Activated gamma-delta T cell (primary cell): ENCODE results near the gene COQ10A.

Experiments
- DNase-seq: peaks from one replicate; lab custom pipeline; 2025; lab: John Stamatoyannopoulos, UW
- total RNA-seq, 2 donors: gene quantifications; one replicate each; lab custom pipeline; 2026; lab: John Stamatoyannopoulos, UW

COQ10A gene
- 28.8 to 41.8 reads per million in 2 donors for total RNA-seq

GRCh38 chr12:56266693-56267442 is at the start of gene COQ10A:
Gene COQ10A, plus strand, starts transcription at chr12:56266942. Its CDS starts 177 bp downstream, at chr12:56267119.
- peak; percentile 78 for DNase-seq

DNA sequence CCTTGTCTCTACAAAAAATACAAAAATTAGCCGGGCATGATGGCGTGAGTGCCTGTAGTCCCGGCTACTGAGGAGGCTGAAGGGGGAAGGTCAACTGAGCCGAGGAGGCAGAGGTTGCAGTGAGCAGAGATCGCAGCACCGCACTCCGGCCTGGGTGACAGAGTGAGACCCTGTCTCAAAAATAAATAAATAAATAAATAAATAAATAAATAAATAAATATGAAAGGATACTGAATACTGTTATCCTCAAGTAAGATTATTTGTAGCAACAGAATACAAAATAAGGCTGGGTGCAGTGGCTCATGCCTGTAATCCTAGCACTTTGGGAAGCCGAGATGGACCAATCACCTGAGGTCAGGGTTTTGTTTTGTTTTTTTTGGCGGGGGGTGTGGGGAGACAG is 46.9 kb upstream of the COQ10A start:
- no peak for DNase-seq

- DNase-seq = no peak
These were observed 46.0 kb upstream of the COQ10A start for GRCh38 chr12:56220611-56221231.

DNA sequence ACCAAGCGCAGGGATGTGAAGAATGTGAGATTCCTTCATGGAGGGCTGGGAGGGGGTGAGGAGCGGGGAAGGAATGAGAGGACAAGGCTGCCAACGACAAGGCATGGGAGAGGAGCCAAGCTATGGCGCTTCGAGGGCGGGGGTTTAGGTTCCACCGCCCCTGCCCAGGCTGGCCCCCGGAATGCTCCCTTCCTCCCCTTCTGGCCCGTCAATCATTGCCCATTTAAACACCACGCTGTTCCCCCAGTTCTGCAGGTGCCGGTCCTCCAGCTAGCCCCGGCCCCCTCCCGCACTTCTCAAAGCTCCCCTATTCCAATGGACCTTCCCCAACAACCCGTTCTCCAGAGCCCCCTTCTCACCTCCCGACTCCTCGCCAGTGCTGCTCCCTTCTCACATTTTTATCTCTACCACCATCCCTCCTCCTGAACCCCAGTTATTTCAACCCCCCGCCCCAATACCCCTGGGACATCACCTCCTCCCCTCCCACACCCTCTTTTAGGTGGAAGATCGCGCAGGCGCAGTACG is 45.4 kb upstream of the COQ10A start:
- DNase-seq = no peak

GRCh38 chr12:56221757-56222530 is 44.8 kb upstream of the COQ10A start, which contains the start of gene RNF41:
Gene RNF41, minus strand, starts transcription at chr12:56221922. Its CDS starts 7,875 bp downstream, at chr12:56214047.
- peak; percentile 69 for DNase-seq

GRCh38 chr12:56222531-56222895 is 44.2 kb upstream of the COQ10A start:
- no peak for DNase-seq

- DNase-seq = no peak
These were observed 43.1 kb upstream of the COQ10A start for GRCh38 chr12:56223571-56224101.

DNA sequence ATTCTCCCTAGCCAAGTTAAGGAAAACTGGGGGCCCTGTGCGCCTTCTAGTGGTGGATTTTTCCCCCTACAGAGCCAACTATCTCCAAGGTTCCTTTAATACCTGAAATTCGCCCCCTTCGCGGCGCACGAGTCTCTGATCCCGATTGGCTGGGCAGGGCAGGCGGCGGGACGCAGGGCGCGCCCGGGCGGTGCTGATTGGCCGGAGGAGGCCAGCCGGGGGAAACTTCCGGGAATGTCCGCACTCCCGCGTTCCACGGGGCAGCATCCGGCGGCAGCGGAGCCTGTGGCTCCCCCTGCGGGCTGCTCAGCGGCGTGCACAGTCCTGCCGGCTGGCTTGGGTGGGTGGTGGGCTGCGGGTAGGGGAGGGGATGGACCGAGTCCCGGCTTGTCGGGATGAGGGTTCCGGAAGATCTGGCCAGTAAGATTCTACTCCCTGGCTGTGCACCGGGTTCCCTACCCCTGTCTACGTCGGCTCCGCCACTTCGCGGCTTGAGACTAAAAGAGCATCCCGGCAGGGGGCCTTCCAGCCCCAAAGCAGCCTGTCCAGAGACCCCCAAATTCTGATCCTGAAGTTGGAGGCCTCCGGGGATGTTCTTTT is 42.5 kb upstream of the COQ10A start, which contains the start of gene NABP2:
TSS of gene NABP2 (plus strand) at position 241 of the 600 bp plus-strand sequence. CDS start 515 bp downstream, outside the sequence.
- DNase-seq = peak; percentile 93

- DNase-seq = no peak
These were observed 41.8 kb upstream of the COQ10A start for GRCh38 chr12:56224954-56225353.

GRCh38 chr12:56229082-56229481 is 37.7 kb upstream of the COQ10A start:
- no peak for DNase-seq

- no peak for DNase-seq
These were observed 36.8 kb upstream of the COQ10A start, which contains the start of gene SLC39A5 for GRCh38 chr12:56229916-56230431. Gene SLC39A5, plus strand, starts transcription at chr12:56230051. Its CDS starts 1,224 bp downstream, at chr12:56231275.

DNA sequence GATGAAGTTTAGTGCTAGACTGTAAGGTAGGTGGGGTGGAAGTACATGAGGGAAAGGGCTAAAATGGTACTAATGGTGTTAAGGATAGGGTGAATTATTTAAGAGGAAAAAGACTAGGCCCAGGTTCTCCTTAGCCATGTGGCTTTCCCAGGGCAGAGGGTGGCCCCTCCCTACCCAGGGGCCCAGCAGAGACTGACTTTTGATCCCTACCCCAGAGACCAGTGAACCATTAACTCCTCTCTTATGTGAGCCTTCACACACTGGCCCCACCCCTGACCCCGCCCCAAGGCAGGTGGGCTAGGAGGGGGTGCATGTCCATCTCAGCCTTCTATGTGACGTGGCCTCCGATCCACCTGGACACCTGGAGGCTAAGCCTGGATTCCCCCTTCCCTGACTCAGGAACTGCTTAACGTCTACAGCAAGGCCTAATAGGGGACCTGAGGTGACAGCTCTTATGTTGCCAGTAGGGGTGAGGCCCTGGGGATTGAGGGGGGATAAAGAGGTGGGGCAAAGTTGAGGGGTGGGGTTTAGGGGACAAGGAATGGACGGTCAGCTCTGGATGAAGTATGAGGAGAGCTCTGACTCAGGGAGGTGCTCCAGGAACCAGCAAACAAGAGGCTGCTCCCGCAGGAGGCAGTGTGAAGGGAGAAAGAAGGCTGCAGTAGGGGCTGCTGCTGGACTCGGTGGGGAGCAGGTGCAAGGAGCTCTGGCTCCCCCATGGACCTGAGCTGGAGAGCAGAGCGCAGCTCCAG is 36.1 kb upstream of the COQ10A start:
- no peak for DNase-seq

DNA sequence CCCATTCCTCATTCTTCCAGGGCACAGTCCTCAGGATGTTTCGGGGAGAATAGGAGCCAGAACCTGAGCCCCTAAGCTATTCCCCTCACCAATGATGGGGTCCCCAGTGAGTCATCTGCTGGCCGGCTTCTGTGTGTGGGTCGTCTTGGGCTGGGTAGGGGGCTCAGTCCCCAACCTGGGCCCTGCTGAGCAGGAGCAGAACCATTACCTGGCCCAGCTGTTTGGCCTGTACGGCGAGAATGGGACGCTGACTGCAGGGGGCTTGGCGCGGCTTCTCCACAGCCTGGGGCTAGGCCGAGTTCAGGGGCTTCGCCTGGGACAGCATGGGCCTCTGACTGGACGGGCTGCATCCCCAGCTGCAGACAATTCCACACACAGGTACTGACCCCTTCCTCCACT is 35.6 kb upstream of the COQ10A start:
- DNase-seq = no peak

GRCh38 chr12:56234746-56235436 is 31.9 kb upstream of the COQ10A start:
- no peak for DNase-seq

DNA sequence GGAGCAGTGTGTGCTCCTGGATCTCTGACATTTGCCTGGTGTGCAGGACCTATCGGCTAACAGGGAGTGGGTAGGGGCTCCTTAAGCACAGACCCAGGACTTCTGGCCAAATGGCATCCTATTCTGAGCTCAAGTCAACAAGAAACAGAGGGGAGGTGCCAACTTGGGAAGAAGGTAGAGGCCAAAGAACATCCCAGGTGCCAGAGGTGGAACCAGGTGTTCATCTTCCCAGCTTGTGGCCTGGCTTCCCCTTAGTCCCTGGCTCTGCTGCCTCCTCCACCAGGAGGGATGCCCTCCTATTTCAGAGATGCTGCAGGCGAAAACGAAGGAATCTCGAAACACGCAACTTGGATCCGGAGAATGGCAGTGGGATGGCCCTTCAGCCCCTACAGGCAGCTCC is 30.7 kb upstream of the COQ10A start:
- no peak for DNase-seq

DNA sequence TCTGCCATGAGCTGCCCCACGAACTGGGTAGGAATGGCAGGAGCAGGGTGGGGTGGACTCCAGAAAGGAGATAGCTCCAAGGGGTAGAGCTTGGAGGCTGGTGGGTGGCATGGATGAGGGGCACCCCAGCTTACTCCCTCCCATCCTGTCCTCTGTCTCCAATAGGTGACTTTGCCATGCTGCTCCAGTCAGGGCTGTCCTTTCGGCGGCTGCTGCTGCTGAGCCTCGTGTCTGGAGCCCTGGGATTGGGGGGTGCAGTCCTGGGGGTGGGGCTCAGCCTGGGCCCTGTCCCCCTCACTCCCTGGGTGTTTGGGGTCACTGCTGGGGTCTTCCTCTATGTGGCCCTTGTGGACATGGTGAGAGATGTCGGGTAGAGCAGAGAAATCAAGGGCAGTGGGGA is 29.8 kb upstream of the COQ10A start:
- no peak for DNase-seq

GRCh38 chr12:56237552-56237951 is 29.2 kb upstream of the COQ10A start:
- DNase-seq = no peak

DNA sequence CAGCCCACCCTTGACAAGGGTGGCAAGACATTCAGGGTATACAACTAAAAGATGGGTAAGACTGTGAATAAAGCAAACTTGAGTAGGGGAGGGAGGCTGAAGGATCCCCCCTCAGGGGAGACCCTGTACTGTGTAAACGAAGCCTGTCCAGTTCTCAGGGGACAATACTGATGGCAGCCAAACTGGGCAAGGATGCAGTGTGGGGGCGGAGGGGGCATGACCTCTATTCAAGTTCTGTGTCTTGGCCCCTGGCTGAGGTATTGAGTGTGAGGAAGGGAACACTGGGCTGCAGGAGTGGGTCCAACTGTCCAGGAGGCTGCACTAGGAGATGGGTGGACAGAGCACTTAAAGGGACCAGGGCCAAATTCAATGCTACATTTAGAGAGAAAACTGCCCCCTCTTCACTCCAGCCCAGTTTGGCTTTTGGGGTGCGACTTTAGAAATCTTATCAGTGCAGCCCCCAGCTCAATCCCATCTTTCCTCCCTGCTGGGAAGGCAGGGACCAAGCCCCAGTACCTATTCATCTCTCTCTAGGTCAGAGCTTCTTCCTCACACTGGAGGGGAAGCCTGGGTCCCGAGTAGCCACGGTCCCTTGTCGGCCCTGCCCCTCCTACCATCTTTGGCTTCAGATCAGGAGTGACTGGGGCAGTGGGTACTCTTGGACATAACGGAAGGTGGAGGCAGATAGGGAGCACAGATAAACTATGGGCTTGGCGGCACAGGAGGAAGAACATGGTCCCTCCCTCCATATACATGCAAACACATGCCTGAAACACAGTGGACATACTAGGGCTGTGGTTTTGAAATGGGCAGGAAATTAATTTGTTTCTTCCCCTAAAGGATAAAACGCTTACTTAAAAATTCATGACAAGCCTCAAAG is 25.1 kb upstream of the COQ10A start:
- DNase-seq = no peak

DNA sequence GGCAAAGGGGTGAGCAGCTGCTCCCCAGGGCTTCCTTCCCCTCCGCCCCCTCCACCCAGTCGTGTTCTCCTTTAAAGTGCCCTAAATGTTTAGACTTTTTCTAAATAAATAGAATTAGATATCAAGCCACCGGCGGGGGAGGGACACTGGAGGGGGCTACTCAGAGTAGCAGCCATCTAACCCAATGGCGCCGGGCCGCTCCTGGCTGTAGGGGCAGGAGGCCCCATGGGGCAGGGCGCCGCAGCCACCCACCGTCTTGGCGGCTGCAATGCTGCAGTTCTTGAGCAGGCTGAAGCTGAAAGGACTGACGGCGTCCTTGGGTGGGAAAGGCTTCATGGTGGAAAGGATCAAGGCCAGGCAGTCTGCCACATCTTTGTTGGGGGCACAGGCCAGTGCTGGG is 23.8 kb upstream of the COQ10A start:
- no peak for DNase-seq
